Fibroblast of lung (primary cell): Measurements from ENCODE around the gene UQCRHL. TPM values are rescaled to one million over a fixed set of nuclear protein-coding genes. Genes with fewer than 3 reads are reported as not detected.
A peak's percentile ranks its signal among the peaks of the same experiment; 100 is the strongest.

Experiments
- DNase-seq, 2 donors: peaks; one replicate each; pipeline versions ENCODE4 v3.0.0 to v3.0.0-alpha.2; 2010; ENCODE audit warnings: low read depth in 2 of 2
- H2AFZ ChIP-seq: 2 replicates; pipeline ENCODE4 v1.5.1; 2012; ENCODE audit warnings: low read length, control low read depth, inconsistent platforms
- H3K27ac ChIP-seq: 2 replicates; pipeline ENCODE4 v1.5.1; 2011; ENCODE audit warnings: low read length, control low read depth; ENCODE audit not compliant: insufficient read depth
- H3K27me3 ChIP-seq: 2 replicates; pipeline ENCODE4 v1.5.1; 2011; ENCODE audit warnings: mild to moderate bottlenecking, low read length; ENCODE audit not compliant: control insufficient read depth, insufficient read depth
- H3K36me3 ChIP-seq: 2 replicates; pipeline ENCODE4 v1.5.1; 2011; ENCODE audit warnings: low read length; ENCODE audit not compliant: control insufficient read depth, insufficient read depth
- H3K4me1 ChIP-seq: 2 replicates; pipeline ENCODE4 v1.5.1; 2011; ENCODE audit warnings: low read length; ENCODE audit not compliant: control insufficient read depth, insufficient read depth; ENCODE audit errors: extremely low read depth
- H3K4me2 ChIP-seq: 2 replicates; pipeline ENCODE4 v1.5.1; 2011; ENCODE audit warnings: low read length, control low read depth; ENCODE audit not compliant: insufficient read depth; ENCODE audit errors: extremely low read depth
- H3K4me3 ChIP-seq, 4 experiments: fragments of 200-600 bp in 1 of 4; sonication (generic) in 1 of 4; replicated peaks in 1 of 4; 2 replicates each; pipeline ENCODE4 v1.5.1; 2011 to 2016; ENCODE audit warnings: low read length in 4 of 4, low read depth in 3 of 4, mild to moderate bottlenecking in 3 of 4, control low read depth in 2 of 4, inconsistent platforms in 1 of 4, mixed read lengths in 1 of 4; ENCODE audit not compliant: insufficient read depth in 1 of 4; ENCODE audit errors: control extremely low read depth in 1 of 4
- H3K79me2 ChIP-seq: 2 replicates; pipeline ENCODE4 v1.5.1; 2012; ENCODE audit warnings: mild to moderate bottlenecking, low read length, inconsistent platforms; ENCODE audit not compliant: control insufficient read depth, insufficient read depth
- H3K9ac ChIP-seq: 2 replicates; pipeline ENCODE4 v1.5.1; 2011; ENCODE audit warnings: mild to moderate bottlenecking, low read length, control low read depth; ENCODE audit not compliant: insufficient read depth
- H3K9me3 ChIP-seq: 2 replicates; pipeline ENCODE4 v1.5.1; 2012; ENCODE audit warnings: low read depth, low read length; ENCODE audit not compliant: control insufficient read depth, insufficient read depth
- H4K20me1 ChIP-seq: 2 replicates; pipeline ENCODE4 v1.5.1; 2011; ENCODE audit warnings: low read length; ENCODE audit not compliant: control insufficient read depth, insufficient read depth; ENCODE audit errors: extremely low read depth
- CTCF ChIP-seq, 2 donors: IDR thresholded peaks in 1 of 2; conservative IDR thresholded peaks in 1 of 2; 1 replicate in 1 of 2; 2 replicates in 1 of 2; pipeline ENCODE4 v1.5.1; 2011 to 2012; ENCODE audit warnings: low read length in 2 of 2, control low read depth in 1 of 2, inconsistent platforms in 1 of 2, low read depth in 1 of 2, mild to moderate bottlenecking in 1 of 2
- EZH2 ChIP-seq: IDR thresholded peaks from 2 replicates; pipeline ENCODE4 v1.5.1; 2012; ENCODE audit warnings: low read length, control low read depth, mild to moderate bottlenecking; ENCODE audit errors: missing control alignments
- polyA plus RNA-seq, 2 donors: library from polyadenylated mRNA; depleted of rRNA in 1 of 2; stranded (reverse) in 1 of 2; unstranded in 1 of 2; fragments of >200 nt; gene quantifications; 2 replicates each; pipeline ENCODE4 v1.2.1, GENCODE V29; 2011 to 2012; ENCODE audit warnings: missing spikeins in 1 of 2
- total RNA-seq: library from RNA; depleted of rRNA; stranded (reverse); fragments of >200 nt; gene quantifications from 2 replicates; pipeline ENCODE4 v1.2.1, GENCODE V29; 2014

The UQCRHL gene
- total and polyA plus RNA-seq, 2 donors (not counting 1 experiment from before 2014, with no cell fraction given), result 1.3 to 7.8 TPM

GRCh38 chr1:15835205-15835740, 27.8 kb upstream of the UQCRHL start:
- peak overlapping the region; percentile 98 for H3K27ac ChIP-seq
- no peaks in the 10 kb centered on the region for H3K27me3 ChIP-seq
- H3K4me3 ChIP-seq, result peak overlapping the region; percentile 43 to 94 (median 72)
- H3K4me1 ChIP-seq, result no peaks in the 10 kb centered on the region
- DNase-seq, result no peak
- H3K4me2 ChIP-seq, result peak overlapping the region; percentile 98
- peak overlapping the region; percentile 77 for H2AFZ ChIP-seq
- TF ChIP-seq CTCF (conservative IDR thresholded peaks at IDR 0.05 in 1 of 2, IDR thresholded peaks at IDR 0.05 in 1 of 2; ENCODE audit: low read depth in 1 of 2, low read length in 2 of 2) (no peak), EZH2 (no peak)
- no peaks in the 10 kb centered on the region for H3K79me2 ChIP-seq
- peak overlapping the region; percentile 91 for H3K9ac ChIP-seq
- H3K36me3 ChIP-seq, result no peaks in the 10 kb centered on the region
- no peaks in the 10 kb centered on the region for H3K9me3 ChIP-seq
- H4K20me1 ChIP-seq, result no peaks in the 10 kb centered on the region

DNA sequence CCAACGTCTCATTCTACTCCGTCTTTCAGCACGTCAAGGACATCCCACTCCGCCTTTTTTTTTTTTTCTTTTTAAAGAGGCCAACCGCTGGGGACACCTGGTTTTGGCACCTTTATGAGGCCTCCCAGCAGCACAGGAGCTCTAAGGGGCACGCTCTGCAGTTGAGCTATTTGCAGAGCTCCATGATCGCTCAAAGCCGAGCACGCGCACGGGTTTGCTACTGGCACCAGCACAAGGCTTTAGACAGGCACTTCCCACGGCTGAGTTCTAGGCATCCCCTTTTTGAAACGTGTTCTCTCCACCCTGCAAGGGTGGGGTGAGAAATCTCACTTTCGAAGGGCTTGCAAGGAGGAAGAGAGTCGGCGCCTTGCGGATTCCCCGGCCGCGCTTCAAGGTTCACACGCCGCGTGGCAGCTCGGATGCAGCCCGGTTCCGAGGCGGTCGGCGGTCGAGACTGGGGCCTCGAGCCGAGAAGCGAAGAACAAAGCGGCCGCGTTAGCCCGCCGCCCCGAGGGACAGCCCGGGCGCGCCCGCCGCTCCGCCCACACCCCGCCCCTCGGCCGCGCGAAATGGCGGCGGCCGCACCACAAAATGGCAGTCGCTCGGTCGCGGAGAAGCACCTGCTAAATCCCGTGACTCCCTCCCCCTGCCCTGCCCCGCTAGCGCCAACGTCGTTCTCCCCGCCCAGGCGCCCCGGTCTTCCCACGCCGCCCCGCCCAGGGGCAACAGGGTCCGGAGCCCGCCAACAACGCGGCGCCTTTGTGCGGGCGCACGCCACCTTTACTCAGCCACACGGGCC, 27.2 kb upstream of the UQCRHL start:
- peak; percentile 93 to 95 for DNase-seq

More for the DNA sequence above, 27.2 kb upstream of the UQCRHL start:
- Histone ChIP-seq H3K36me3 (no peaks in the 10 kb centered on the region), H2AFZ (peak overlapping the region; percentile 88), H3K4me2 (peak overlapping the region; percentile 98), H3K27me3 (no peaks in the 10 kb centered on the region), H3K4me1 (no peaks in the 10 kb centered on the region), H3K27ac (peak overlapping the region; percentile 98), H3K9ac (peak overlapping the region; percentile 91), H3K79me2 (no peaks in the 10 kb centered on the region), H3K9me3 (no peaks in the 10 kb centered on the region), H3K4me3 (peak overlapping the region; percentile 87 to 98 (median 90)), H4K20me1 (no peaks in the 10 kb centered on the region)
- TF ChIP-seq CTCF (conservative IDR thresholded peaks at IDR 0.05 in 1 of 2, IDR thresholded peaks at IDR 0.05 in 1 of 2; ENCODE audit: low read depth in 1 of 2, low read length in 2 of 2) (no peak), EZH2 (no peak)
